ENCODE measurements around the gene LRRC47. TPM values are rescaled to one million over a fixed set of nuclear protein-coding genes. Genes with fewer than 3 reads are reported as not detected.

Gene LRRC47
- total and polyA plus RNA-seq, 2 of the 13 experiments (the other 11 are each of a cell fraction or from before 2014, with no cell fraction given): 18.3 to 52.5 TPM

GRCh38 chr1:3772027-3772714, 24.1 kb downstream of the LRRC47 start (continued):
- TF ChIP-seq ZNF292 (CRISPR knock-in tag; IDR thresholded peaks at IDR 0.05; ENCODE audit: borderline replicate concordance, low read depth) (peak; percentile 21; the same call in 1 of the 2 replicates), KMT2A (CRISPR knock-in tag; IDR thresholded peaks at IDR 0.05) (no peak), CBFB (CRISPR knock-in tag; IDR thresholded peaks at IDR 0.05) (no peak), ZSCAN9 (CRISPR knock-in tag; IDR thresholded peaks at IDR 0.05; ENCODE audit: borderline replicate concordance) (no peak; the same call in 1 of the 2 replicates), REPIN1 (CRISPR knock-in tag; IDR thresholded peaks at IDR 0.05; ENCODE audit: borderline replicate concordance, low read depth) (no peak), ZNF232 (CRISPR knock-in tag; IDR thresholded peaks at IDR 0.05; ENCODE audit: borderline replicate concordance) (no peak; the same call in 1 of the 2 replicates), TCF12 (IDR thresholded peaks at IDR 0.05) (no peak), TCF12 (CRISPR knock-in tag; IDR thresholded peaks at IDR 0.05) (no peak), JUND (CRISPR knock-in tag; IDR thresholded peaks at IDR 0.05) (no peak), HNRNPK (IDR thresholded peaks at IDR 0.05; ENCODE audit: low read depth, low read length, poor library complexity, severe bottlenecking) (peak; percentile 87), SP2 (CRISPR knock-in tag; IDR thresholded peaks at IDR 0.05) (no peak), RAD51 (IDR thresholded peaks at IDR 0.05; ENCODE audit: borderline replicate concordance) (no peak), YEATS4 (CRISPR knock-in tag; IDR thresholded peaks at IDR 0.05; ENCODE audit: borderline replicate concordance) (peak; percentile 75), FOXJ3 (CRISPR knock-in tag; IDR thresholded peaks at IDR 0.05; ENCODE audit: borderline replicate concordance) (no peak), ZSCAN25 (CRISPR knock-in tag; IDR thresholded peaks at IDR 0.05) (no peak), PHF8 (CRISPR knock-in tag; IDR thresholded peaks at IDR 0.05) (peak; percentile 74; the same call in 1 of the 2 replicates), REXO4 (CRISPR knock-in tag; IDR thresholded peaks at IDR 0.05; ENCODE audit: borderline replicate concordance) (no peak), ZNF766 (CRISPR knock-in tag; IDR thresholded peaks at IDR 0.05; ENCODE audit: borderline replicate concordance) (0 out of 2 replicates have a peak, but pooled peaks have one; percentile 21), ZXDC (CRISPR knock-in tag; IDR thresholded peaks at IDR 0.05) (no peak)
- TF ChIP-seq, protein P1, sequence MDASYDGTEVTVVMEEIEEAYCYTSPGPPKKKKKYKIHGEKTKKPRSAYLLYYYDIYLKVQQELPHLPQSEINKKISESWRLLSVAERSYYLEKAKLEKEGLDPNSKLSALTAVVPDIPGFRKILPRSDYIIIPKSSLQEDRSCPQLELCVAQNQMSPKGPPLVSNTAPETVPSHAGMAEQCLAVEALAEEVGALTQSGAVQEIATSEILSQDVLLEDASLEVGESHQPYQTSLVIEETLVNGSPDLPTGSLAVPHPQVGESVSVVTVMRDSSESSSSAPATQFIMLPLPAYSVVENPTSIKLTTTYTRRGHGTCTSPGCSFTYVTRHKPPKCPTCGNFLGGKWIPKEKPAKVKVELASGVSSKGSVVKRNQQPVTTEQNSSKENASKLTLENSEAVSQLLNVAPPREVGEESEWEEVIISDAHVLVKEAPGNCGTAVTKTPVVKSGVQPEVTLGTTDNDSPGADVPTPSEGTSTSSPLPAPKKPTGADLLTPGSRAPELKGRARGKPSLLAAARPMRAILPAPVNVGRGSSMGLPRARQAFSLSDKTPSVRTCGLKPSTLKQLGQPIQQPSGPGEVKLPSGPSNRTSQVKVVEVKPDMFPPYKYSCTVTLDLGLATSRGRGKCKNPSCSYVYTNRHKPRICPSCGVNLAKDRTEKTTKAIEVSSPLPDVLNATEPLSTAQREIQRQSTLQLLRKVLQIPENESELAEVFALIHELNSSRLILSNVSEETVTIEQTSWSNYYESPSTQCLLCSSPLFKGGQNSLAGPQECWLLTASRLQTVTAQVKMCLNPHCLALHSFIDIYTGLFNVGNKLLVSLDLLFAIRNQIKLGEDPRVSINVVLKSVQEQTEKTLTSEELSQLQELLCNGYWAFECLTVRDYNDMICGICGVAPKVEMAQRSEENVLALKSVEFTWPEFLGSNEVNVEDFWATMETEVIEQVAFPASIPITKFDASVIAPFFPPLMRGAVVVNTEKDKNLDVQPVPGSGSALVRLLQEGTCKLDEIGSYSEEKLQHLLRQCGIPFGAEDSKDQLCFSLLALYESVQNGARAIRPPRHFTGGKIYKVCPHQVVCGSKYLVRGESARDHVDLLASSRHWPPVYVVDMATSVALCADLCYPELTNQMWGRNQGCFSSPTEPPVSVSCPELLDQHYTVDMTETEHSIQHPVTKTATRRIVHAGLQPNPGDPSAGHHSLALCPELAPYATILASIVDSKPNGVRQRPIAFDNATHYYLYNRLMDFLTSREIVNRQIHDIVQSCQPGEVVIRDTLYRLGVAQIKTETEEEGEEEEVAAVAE (CRISPR knock-in tag; IDR thresholded peaks at IDR 0.05; ENCODE audit: borderline replicate concordance): peak; percentile 2; the same call in 1 of the 2 replicates
- TF ChIP-seq, protein P2, sequence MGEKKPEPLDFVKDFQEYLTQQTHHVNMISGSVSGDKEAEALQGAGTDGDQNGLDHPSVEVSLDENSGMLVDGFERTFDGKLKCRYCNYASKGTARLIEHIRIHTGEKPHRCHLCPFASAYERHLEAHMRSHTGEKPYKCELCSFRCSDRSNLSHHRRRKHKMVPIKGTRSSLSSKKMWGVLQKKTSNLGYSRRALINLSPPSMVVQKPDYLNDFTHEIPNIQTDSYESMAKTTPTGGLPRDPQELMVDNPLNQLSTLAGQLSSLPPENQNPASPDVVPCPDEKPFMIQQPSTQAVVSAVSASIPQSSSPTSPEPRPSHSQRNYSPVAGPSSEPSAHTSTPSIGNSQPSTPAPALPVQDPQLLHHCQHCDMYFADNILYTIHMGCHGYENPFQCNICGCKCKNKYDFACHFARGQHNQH (CRISPR knock-in tag; IDR thresholded peaks at IDR 0.05): no peak; the same call in 1 of the 2 replicates
